GM12865 (cell line): ENCODE measurements around the gene PTCH1.

Source experiments
- DNase-seq: peaks from one replicate; pipeline ENCODE4 v3.0.0; 2010; ENCODE audit warnings: low read depth
- H3K4me3 ChIP-seq: 2 replicates; pipeline ENCODE4 v1.5.1; 2011; ENCODE audit warnings: mild to moderate bottlenecking, low read depth, low read length, control low read depth
- TF ChIP-seq, protein P1 (sequence below): IDR thresholded peaks from 2 replicates; pipeline ENCODE4 v1.5.1; 2011; ENCODE audit warnings: low read length, control low read depth, low read depth, inconsistent platforms; ENCODE audit not compliant: insufficient read depth; ENCODE audit errors: missing control alignments

The PTCH1 gene

DNA sequence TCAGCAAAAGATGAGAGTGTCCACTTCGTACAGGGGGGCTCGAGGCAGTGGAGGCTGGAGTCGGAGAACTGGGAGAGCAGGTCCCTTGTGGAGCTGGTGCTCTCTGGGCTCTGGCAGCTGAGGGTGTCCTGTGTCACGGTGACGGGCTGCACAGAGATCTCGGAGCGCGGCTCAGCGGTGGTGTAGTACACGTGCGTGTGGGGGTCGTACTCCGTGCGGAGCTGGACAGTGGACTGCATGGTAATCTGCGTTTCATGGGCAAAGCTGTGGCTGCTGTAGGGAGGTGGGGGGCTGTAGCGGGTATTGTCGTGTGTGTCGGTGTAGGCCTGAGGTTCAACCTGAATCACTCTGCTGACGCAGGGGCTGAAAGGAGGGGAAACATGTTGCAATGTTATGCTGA is 48.0 kb downstream of the PTCH1 start:
- TF ChIP-seq, protein P1, sequence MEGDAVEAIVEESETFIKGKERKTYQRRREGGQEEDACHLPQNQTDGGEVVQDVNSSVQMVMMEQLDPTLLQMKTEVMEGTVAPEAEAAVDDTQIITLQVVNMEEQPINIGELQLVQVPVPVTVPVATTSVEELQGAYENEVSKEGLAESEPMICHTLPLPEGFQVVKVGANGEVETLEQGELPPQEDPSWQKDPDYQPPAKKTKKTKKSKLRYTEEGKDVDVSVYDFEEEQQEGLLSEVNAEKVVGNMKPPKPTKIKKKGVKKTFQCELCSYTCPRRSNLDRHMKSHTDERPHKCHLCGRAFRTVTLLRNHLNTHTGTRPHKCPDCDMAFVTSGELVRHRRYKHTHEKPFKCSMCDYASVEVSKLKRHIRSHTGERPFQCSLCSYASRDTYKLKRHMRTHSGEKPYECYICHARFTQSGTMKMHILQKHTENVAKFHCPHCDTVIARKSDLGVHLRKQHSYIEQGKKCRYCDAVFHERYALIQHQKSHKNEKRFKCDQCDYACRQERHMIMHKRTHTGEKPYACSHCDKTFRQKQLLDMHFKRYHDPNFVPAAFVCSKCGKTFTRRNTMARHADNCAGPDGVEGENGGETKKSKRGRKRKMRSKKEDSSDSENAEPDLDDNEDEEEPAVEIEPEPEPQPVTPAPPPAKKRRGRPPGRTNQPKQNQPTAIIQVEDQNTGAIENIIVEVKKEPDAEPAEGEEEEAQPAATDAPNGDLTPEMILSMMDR, result no peak
- no peak overlapping the region for H3K4me3 ChIP-seq
- DNase-seq, result no peak

DNA sequence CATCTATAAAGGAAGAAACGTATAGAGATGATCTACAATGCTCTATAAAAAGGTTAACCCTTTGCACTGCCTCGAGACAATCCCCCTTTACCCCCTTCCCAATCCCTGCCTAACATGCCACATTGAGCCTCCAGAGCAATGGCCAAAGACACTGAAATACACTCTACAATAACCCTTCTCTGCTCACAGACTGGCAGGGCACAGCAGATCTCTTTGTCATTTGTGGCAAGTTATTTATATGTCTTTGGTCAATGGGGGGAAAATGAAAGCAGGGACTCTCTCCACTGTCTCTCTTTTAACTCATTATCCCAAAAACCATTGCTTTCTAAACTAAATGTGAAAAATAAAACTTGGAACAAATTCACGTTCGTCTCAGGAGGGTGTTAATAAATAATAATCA is 51.7 kb downstream of the PTCH1 start:
- H3K4me3 ChIP-seq, result no peak overlapping the region
- TF ChIP-seq, protein P1, result no peak
- no peak for DNase-seq

DNA sequence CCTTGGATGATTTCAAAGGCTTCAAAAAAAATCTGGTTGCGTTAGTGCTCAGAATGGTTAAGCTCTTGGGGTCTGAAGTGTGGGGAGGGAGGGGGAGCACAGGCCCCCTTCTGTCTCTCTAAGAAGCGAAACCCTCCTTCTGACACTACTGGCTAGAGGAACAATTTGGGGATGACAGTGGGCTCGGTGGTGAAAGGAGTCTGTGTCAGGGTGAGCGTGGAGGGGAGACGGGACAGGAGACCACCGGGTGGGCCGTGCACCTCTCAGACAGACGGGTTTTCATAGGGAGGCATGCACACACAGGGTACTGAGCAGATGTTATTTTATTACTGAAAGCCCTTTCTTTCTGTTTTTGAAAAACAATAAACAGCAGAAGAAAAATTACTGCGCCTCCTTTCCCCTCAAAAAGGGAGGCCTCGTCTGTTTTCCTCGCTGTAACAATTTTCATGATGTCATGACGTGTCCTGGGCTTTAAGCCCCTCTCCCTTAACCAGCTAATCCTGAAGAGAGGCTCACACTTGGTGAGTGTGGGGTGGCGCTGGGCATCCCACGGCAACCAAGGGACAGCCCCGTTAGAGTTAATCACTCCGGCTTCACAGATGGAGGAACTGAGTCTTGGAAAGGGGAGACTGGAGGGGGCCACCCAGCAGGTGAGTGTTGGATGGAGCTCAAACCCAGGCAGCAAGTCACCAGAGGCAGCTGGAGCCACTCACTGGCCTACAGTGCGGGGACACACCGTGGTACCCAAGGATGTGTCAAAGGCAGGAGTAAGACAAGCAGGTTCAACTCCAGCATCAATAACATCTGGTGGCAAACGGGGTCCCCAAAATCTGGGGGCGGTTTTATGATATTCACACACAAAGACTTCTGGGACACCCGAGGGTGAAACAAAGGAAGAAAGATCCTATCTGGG is 53.4 kb downstream of the PTCH1 start:
- TF ChIP-seq, protein P1, result no peak
- no peak for DNase-seq
- H3K4me3 ChIP-seq, result peak overlapping the region; percentile 39

DNA sequence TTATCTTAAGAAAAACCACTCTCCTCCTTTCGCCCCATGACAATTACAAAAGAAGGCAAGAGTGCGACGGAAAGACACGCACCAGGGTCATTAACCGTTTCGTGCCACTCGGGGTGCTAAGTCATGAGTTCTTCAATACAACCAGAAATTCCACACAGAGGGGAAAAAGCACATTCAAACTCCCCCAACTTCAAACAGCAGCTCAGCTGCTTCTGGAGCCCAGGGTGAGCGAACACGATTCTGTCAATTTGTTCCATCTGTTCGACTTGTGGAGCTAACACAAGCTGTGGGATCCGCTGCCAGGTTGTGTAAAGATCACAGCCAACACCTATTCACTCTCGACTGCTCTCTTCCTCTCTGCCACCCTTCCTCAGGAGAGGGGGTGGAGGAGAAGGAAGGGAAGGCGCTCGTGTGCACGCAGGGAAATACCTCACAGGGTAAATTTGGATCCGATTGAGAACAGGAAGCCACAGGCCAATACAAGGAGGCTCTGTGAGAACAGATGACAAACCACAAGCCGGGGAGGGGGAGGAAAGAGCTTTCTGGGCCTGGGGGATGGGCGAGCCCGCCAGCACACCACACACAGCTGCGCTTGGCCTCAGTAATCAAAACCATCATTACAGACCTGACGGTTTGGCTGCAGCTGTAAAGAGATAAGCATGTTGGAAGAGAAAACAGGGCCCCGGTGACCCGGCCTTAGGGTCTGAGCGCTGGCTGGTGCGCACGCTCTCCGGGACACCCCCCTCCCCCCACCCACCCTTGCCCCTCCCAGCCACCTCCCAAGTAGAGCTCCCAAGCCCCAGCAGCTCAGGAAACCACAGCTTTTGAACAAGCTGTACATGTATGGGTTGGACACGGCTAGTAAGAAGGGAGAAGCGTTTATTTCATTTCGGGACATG is 54.3 kb downstream of the PTCH1 start:
- peak overlapping the region; percentile 39 for H3K4me3 ChIP-seq
- DNase-seq, result peak; percentile 94

DNA sequence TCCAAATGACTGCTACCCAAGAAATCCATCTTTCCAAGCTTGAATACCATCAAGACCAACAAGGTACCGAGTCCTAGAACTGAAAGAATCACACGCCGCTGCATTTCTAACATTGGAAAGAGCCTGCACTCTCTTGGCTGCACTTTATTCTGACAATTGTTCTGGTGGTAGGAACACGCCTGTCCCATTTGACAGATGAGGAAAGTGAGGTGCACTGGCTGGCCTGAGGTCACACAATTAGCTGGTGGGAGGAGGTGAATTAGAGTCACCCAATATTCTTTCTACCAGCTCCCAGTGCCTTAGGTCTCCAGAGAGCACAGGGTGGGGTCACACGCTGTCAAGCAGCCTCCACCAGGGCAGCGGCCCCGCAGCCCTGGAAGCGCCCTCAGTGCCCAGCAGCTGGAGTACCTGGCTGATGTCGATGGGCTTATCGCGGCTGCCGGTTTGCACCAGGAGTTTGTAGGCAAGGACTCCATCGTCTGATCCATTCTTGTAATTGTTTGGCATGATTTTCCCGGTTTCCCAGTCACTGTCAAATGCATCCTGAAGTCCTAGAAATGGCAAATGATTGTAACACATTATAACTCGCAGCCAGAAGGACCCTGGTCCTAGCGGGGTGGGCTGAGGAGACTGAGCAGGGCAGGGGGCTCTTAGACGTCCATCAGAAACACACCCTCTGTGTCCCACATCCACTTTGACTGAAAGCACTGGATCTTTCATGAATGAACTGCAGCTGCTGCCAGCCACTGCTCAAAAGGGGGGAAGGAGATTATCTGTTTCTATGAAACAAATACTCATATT is 55.1 kb downstream of the PTCH1 start:
- no peak overlapping the region for H3K4me3 ChIP-seq
- no peak for DNase-seq
- TF ChIP-seq, protein P1, result no peak

More for the DNA sequence above, 54.3 kb downstream of the PTCH1 start:
- TF ChIP-seq, protein P1, result no peak

DNA sequence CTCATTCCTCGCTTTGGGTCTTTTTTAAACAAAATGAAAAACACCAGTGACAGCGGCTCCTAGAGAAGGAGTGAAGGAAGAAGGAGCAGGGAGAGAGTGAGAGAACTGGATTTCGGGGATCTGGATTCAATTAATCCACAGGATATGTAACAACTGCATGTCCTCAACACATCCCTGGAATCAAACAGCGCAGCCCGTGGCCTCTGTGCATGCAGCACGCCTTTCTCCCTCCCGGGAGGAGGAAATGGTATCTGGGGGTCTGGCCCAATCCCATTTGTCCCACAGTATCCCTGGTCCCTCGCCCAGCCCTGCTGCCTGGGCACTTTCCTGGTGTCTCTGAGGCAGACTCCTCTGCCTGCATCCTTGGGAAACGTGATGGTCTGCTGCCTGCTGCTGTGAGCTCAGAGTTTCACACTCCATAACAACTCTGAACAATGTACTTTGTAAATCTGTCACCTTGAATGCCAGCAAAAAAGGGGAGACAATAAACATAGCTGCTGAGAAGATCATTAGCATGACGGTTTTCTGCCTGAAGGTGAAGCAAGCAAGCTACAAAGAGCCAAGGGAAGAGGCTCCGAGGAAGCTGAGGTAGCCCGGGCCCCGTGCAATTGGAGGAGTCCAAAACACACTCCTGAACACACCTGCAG is 56.1 kb downstream of the PTCH1 start:
- no peak overlapping the region for H3K4me3 ChIP-seq
- TF ChIP-seq, protein P1, result no peak
- DNase-seq, result no peak
